Stimulated activated CD8-positive, alpha-beta memory T cell treated with anti-CD3 and anti-CD28 coated beads, Interleukin-12 subunit alpha, Interleukin-12 subunit beta, amount 100 ng/mL, for 1 hour (primary cell): ENCODE results near the gene LMAN1L.

Source experiments
- DNase-seq: peaks from one replicate; pipeline ENCODE4 v3.0.0-alpha.2; 2020; ENCODE audit warnings: low read depth

The LMAN1L gene

DNA sequence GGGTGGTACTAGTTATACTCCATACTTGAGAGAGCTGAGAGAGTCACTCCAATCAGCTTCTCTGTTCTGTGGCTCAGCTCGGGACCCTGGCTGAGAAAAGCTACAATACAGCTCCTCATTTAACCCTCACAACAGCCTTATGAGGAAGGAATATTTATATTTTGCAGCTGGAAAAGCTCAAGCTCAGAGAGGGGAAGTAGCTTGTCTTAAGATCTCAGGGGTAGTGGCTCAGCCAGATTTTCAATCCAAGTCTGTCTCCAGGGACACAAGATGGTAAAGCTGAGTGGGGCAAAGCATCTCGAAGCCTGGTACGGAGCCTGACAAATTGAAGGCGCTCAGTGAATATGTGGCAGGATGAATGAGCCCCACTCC is 45.7 kb downstream of the LMAN1L start:
- DNase-seq = no peak

DNA sequence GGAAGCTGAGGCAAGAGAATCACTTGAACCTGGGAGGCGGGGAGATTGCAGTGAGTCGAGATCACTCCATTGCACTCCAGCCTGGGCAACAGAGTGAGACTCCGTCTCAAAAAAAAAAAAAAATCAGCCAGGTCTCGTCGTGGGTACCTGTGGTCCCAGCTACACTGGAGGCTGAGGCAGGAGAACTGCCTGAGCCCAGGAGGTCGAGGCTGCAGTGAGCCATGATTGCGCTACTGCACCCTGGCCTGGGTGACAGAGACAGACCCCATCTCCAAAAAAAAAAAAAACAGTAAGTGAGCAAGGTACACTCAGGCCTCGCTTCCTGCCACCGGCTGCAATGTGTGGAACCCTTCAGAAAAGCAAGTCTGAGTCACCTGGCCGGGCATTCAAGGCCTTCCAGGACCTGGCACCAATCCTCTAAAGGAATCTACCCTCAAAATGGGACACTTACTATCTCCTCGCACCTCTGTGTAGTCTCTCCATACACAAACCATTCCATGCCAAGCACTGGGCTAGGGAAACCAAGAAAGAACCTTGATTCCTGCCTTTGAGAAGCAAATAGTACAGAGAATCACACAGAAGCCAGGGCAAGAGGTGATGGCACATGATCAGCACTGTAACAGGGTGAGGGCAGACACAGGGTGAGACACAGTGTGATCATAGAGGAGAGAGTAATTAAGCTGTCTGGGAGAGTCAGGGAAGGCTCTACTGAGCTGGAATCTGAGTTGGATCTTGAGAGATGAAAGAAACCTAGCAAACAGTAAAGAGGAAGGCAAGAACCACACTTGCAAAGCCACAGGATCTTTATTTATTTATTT is 50.8 kb downstream of the LMAN1L start:
- DNase-seq = no peak

DNA sequence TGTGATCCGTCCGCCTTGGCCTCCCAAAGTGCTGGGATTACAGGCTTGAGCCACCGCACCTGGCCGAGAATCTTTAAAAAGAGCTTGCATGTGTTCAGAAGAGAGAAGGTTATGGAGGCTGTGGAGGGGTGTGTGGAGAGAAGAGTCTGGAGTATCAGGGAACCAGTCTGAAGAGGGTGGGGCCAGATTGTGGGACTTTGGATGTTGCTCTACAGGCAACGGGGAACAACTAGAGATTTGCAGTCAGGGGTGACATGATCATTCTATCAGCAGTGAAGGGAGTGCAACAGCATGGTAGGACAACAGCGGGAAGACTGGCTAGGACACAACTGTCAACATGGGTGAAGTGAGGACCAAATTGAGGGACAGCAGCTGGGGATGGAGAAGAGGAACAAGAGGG is 51.7 kb downstream of the LMAN1L start:
- no peak for DNase-seq

GRCh38 chr15:74865316-74865715 is 52.7 kb downstream of the LMAN1L start:
- DNase-seq = no peak

DNA sequence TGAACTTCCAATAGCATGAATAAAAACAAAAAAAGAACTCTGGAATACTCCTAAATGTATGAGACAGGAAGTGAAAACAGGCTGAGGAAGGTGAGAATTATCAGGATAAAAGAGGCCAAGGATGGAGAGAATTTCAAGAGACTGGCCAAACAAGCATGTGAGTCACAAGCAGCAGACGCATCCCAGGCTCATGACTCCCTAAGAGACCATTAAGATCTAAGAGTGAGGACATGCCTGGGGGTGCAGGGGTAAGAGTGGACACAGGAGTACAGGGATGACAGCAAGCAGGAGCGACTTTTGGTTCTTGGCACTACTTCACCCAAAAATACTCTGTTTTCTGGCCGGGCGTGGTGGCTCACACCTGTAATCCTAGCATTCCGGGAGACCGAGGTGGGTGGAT is 53.5 kb downstream of the LMAN1L start:
- DNase-seq = no peak

- no peak for DNase-seq
Observed at GRCh38 chr15:74867466-74868038, 54.9 kb downstream of the LMAN1L start.

GRCh38 chr15:74868059-74868458 is 55.4 kb downstream of the LMAN1L start:
- DNase-seq = no peak

DNA sequence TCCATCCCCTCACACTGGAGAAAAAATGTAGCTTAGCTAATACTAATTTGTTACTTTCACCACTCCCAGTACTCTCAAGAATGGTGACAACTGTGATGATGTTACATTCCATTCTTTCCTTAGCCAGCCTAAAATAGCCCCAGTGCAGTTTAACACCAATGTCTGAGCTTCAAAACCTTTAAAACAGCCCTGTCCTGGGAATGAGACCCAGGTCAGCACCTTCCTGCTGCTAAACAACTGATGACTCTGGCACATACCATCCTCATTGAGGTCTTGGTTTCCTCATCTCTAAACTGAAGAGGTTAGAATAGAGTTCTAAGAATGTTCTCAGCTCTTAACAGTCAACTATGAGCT is 56.7 kb downstream of the LMAN1L start:
- no peak for DNase-seq

GRCh38 chr15:74869726-74870407 is 57.2 kb downstream of the LMAN1L start:
- no peak for DNase-seq

- DNase-seq = no peak
Observed at GRCh38 chr15:74870436-74871215, 58.0 kb downstream of the LMAN1L start.

DNA sequence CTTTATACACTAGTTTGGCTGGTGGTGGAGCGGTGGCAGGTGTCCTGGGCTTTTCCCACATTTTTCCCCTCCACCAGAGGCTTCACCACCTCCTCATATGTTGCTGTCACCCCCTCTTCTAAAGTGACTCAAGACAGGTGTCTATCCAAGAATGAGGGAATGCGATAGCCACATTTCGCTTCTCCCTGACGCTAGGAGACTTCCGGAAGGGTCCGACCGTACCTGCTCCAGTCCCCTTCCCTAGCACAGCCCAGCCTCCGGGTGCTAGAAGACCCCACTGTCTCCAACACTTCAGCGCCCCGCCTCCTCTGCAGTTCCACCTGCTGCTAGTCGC is 60.0 kb downstream of the LMAN1L start:
- no peak for DNase-seq

GRCh38 chr15:74873036-74873755 is 60.6 kb downstream of the LMAN1L start, which contains the start of gene SCAMP2:
Gene SCAMP2, minus strand, starts transcription at chr15:74873365. Its CDS starts 110 bp downstream, at chr15:74873255.
- peak; percentile 81 for DNase-seq

DNA sequence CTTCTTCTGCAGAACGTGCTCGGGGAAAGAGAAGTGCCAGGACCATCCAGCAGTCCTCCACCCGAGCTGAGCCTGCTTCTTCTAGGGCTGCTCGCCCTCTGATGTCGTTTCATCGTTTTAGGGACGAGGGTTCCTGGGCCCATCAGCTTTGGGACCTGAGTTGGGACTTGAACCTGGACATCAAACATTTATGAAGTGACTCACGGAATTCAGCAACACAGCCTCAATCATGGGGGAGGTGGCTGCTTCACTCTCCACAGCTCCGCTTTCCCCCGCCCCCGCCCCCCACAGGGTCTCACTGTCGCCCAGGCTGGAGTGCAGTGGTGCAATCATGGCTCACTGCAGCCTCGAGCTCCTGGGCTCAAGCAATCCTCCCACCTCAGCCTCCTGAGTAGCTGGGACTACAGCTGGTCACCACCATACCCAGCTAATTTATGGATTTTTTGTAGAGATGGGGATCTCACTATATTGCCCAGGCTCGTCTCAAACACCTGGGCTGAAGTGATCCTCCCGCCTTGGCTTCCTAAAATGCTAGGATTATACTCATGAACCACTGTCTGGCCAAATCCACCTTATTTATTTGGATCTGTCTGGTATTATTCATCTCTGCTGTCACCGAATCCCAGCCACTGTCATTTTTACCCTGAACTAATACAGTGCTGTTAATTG is 61.3 kb downstream of the LMAN1L start:
- no peak for DNase-seq
